Measurements from ENCODE around the gene RAMP3. TPM values are rescaled to one million over a fixed set of nuclear protein-coding genes. Genes with fewer than 3 reads are reported as not detected.

The RAMP3 gene
- total and polyA plus RNA-seq, 10 of the 15 experiments (the other 5 are each of a cell fraction or from before 2014, with no cell fraction given) = not detected

DNA sequence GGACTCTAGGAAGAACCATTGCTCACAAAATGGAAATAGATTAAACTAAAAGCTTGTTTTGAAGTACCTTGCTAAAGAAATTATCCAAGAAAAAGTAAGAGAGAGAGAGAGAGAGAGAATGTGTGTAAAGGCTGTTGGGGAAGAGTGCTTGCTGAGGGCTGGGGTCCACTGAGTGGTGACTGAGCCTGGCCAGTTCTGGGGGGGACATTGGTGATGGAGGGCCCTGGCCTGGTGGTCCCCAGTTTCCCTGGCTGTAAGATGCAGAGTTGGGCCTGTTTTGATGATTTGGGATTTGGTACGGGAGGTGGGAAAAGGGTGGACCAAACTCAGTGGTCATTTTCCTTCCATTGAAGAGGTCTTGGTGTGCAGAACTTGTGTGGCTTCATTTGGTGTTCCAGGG is 880 bp downstream of the RAMP3 start (continued):
- TF ChIP-seq, protein P1, sequence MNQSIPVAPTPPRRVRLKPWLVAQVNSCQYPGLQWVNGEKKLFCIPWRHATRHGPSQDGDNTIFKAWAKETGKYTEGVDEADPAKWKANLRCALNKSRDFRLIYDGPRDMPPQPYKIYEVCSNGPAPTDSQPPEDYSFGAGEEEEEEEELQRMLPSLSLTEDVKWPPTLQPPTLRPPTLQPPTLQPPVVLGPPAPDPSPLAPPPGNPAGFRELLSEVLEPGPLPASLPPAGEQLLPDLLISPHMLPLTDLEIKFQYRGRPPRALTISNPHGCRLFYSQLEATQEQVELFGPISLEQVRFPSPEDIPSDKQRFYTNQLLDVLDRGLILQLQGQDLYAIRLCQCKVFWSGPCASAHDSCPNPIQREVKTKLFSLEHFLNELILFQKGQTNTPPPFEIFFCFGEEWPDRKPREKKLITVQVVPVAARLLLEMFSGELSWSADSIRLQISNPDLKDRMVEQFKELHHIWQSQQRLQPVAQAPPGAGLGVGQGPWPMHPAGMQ (IDR thresholded peaks at IDR 0.05; ENCODE audit: borderline replicate concordance) = no peak
- TF ChIP-seq, protein P2, sequence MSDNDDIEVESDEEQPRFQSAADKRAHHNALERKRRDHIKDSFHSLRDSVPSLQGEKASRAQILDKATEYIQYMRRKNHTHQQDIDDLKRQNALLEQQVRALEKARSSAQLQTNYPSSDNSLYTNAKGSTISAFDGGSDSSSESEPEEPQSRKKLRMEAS (IDR thresholded peaks at IDR 0.05; ENCODE audit: low read depth, low read length) = no peak

DNA sequence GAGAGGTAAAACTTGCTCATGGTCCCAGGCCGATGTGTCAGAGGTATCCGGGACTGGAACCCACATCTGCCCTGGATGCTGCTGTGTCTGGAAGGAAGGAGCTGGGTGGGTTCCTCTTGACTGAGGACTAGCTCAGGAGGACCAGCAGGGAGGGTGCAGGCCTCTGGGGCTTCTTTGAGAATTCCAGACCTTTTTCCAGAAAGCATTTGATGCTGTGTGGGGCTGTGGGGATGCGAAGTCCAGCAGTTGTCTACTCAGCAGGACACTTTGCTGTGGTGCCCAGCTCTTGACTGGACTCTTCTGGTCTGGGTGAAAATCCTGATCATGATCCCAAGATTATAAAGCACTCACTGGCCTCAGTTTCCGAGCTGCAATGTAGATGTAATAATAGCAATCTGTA is 1.7 kb downstream of the RAMP3 start:
- ChIA-PET CTCF (interaction anchor here (1.9 kb wide), 1 partner anchor 100 kb away, joined by 7 read pairs; no protein-coding TSS in a partner anchor), POLR2A (no interaction called here), SMC1A (ENCODE audit: uncharacterized antibody, unreplicated experiment) (no interaction called here), RAD21 (ENCODE audit: unreplicated experiment) (no interaction called here)
- H3K4me2 ChIP-seq (ENCODE audit: control insufficient read depth, insufficient read depth) = no peak overlapping the region
- peaks cover 7% of the 10 kb centered on the region for H3K4me1 ChIP-seq (ENCODE audit: control insufficient read depth, insufficient read depth, low read length)
- no peaks in the 10 kb centered on the region; the same call in 2 of the 3 replicates for H3K9me3 ChIP-seq (replicated peaks; ENCODE audit: control insufficient read depth, insufficient read depth, low read length)
- in situ Hi-C loops (cut with MboI) (loop anchor here (25.0 kb wide), 1 partner anchor 703 kb away; the partner anchor contains the start of gene CCDC201), intact Hi-C loops (cut with micrococcal nuclease; ENCODE audit: unreplicated experiment) (no loop called here)
- H3K79me2 ChIP-seq (ENCODE audit: control insufficient read depth, insufficient read depth, low read length) = no peaks in the 10 kb centered on the region
- no peak overlapping the region for H3K4me3 ChIP-seq
- no peak overlapping the region for H3K9ac ChIP-seq (ENCODE audit: control insufficient read depth, insufficient read depth, low read length)
- TF ChIP-seq YBX1 (IDR thresholded peaks at IDR 0.05) = no peak
- no peak for TF ChIP-seq FOXM1 (IDR thresholded peaks at IDR 0.05; ENCODE audit: low read depth, low read length)
- no peak for TF ChIP-seq STAT3 (IDR thresholded peaks at IDR 0.05; ENCODE audit: low read depth, low read length)
- no peak overlapping the region for H2AFZ ChIP-seq (ENCODE audit: control insufficient read depth, low read depth, low read length)
- H4K20me1 ChIP-seq (ENCODE audit: control insufficient read depth, insufficient read depth) = no peaks in the 10 kb centered on the region
- FAIRE-seq = no peak
- peaks cover 3 to 5% of the 10 kb centered on the region in 2 experiments; a peak in 2 of 4 replicates for H3K27me3 ChIP-seq (replicated peaks in 1 of 2; ENCODE audit: control insufficient read depth in 2 of 2, insufficient read depth in 2 of 2, low read length in 1 of 2)
- DNase-seq (ENCODE audit: low read depth, low spot score) = no peak
- no peak for ATAC-seq
- no peak overlapping the region for H3K27ac ChIP-seq (ENCODE audit: control insufficient read depth, insufficient read depth)
- WGBS (ENCODE audit: insufficient coverage, insufficient replicate concordance, low lambda C conversion rate, missing lambda C conversion rate) = 86% methylated on average over 4 of the region's 4 CpGs
- no TSS peak for BruUV-seq (replicated peaks)
- no peaks in the 10 kb centered on the region for H3K36me3 ChIP-seq (ENCODE audit: control insufficient read depth in 2 of 2, insufficient read depth in 2 of 2, low read length in 1 of 2)

Data from GM12878 (cell line).